HG02884 (cell line): ENCODE measurements around the gene RBM20.
A peak's percentile ranks its signal among the peaks of the same experiment; 100 is the strongest.
"Not testable (repeated sequence)": the region's sequence is repeated elsewhere in the genome, so short reads cannot be mapped to it uniquely, and the experiment has no call there.

Experiments
- ATAC-seq: cut with Tn5 transposase; IDR thresholded peaks from one replicate; pipeline ENCODE4 v1.9.1; 2021; ENCODE audit warnings: mild to moderate bottlenecking, moderate library complexity; ENCODE audit not compliant: unreplicated experiment

Gene RBM20

GRCh38 chr10:110700947-110701616, 56.9 kb downstream of the RBM20 start:
- peak; percentile 48 for ATAC-seq

GRCh38 chr10:110701617-110701971, 57.5 kb downstream of the RBM20 start:
- ATAC-seq, result no peak

- no peak for ATAC-seq
Observed at GRCh38 chr10:110704070-110704469, 59.9 kb downstream of the RBM20 start.

GRCh38 chr10:110704906-110705476, 60.9 kb downstream of the RBM20 start:
- ATAC-seq, result no peak

GRCh38 chr10:110705596-110705995, 61.5 kb downstream of the RBM20 start:
- not testable (repeated sequence) for ATAC-seq

- ATAC-seq, result no peak
Observed at GRCh38 chr10:110706690-110707098, 62.6 kb downstream of the RBM20 start.

- ATAC-seq, result no peak
Observed at GRCh38 chr10:110708776-110709443, 64.8 kb downstream of the RBM20 start.

- no peak for ATAC-seq
Observed at GRCh38 chr10:110709444-110709828, 65.3 kb downstream of the RBM20 start.

GRCh38 chr10:110709964-110710587, 65.9 kb downstream of the RBM20 start:
- ATAC-seq, result no peak

- no peak for ATAC-seq
Observed at GRCh38 chr10:110710621-110711020, 66.5 kb downstream of the RBM20 start.

GRCh38 chr10:110711382-110711781, 67.2 kb downstream of the RBM20 start:
- ATAC-seq, result no peak

- no peak for ATAC-seq
Observed at GRCh38 chr10:110714356-110714755, 70.2 kb downstream of the RBM20 start.

GRCh38 chr10:110717781-110718589, 73.8 kb downstream of the RBM20 start:
- peak; percentile 61 for ATAC-seq

- ATAC-seq, result no peak
Observed at GRCh38 chr10:110721406-110722038, 77.4 kb downstream of the RBM20 start.

- peak; percentile 45 for ATAC-seq
Observed at GRCh38 chr10:110723224-110723891, 79.2 kb downstream of the RBM20 start.

- ATAC-seq, result peak; percentile 80
Observed at GRCh38 chr10:110724116-110724921, 80.2 kb downstream of the RBM20 start.

GRCh38 chr10:110724937-110725336, 80.8 kb downstream of the RBM20 start:
- ATAC-seq, result no peak

GRCh38 chr10:110725801-110726630, 81.9 kb downstream of the RBM20 start:
- no peak for ATAC-seq
